Glutamatergic neuron (in vitro differentiated cells): Measurements from ENCODE around the gene RPL39L. TPM values are rescaled to one million over a fixed set of nuclear protein-coding genes. Genes with fewer than 3 reads are reported as not detected.

Source experiments
- DNase-seq: peaks from one replicate; pipeline ENCODE4 v3.0.0; 2022
- H3K27ac Mint-ChIP-seq: one replicate; pipeline ENCODE4 v1.8.0; 2020; ENCODE audit warnings: mild to moderate bottlenecking, mixed read lengths, inconsistent platforms; ENCODE audit not compliant: unreplicated experiment
- H3K27me3 Mint-ChIP-seq: one replicate; pipeline ENCODE4 v1.8.0; 2020; ENCODE audit warnings: mild to moderate bottlenecking, moderate library complexity, mixed read lengths, inconsistent platforms; ENCODE audit not compliant: unreplicated experiment
- H3K36me3 Mint-ChIP-seq: one replicate; pipeline ENCODE4 v1.8.0; 2020; ENCODE audit warnings: mild to moderate bottlenecking, mixed read lengths, inconsistent platforms; ENCODE audit not compliant: unreplicated experiment
- H3K4me1 Mint-ChIP-seq: one replicate; pipeline ENCODE4 v1.8.0; 2020; ENCODE audit warnings: mild to moderate bottlenecking, low read depth, mixed read lengths, inconsistent platforms; ENCODE audit not compliant: unreplicated experiment
- H3K4me3 Mint-ChIP-seq: one replicate; pipeline ENCODE4 v1.8.0; 2020; ENCODE audit warnings: mild to moderate bottlenecking, mixed read lengths, inconsistent platforms; ENCODE audit not compliant: unreplicated experiment
- H3K9me3 Mint-ChIP-seq: one replicate; pipeline ENCODE4 v1.8.0; 2020; ENCODE audit warnings: mild to moderate bottlenecking, moderate library complexity, mixed read lengths, inconsistent platforms; ENCODE audit not compliant: unreplicated experiment
- CTCF ChIP-seq: fragments of 200-600 bp; sonication (generic); IDR thresholded peaks from one replicate; pipeline ENCODE4 v1.5.0; 2021; ENCODE audit not compliant: partially characterized antibody, unreplicated experiment
- total RNA-seq: library from RNA; stranded (reverse); fragmentation: NEBNext Ultra II Directional; extraction: Animal tissue kit (Norgen Biotek cat#: 25700); gene quantifications from one replicate; pipeline ENCODE4 v1.2.1, GENCODE V29; 2021; ENCODE audit not compliant: unreplicated experiment

RPL39L gene
- total RNA-seq, 1 donor from 2014 or later, result 15.1 TPM

- peaks cover 4% of the 10 kb centered on the region for H3K9me3 Mint-ChIP-seq
- no peaks in the 10 kb centered on the region for H3K27me3 Mint-ChIP-seq
- H3K4me3 Mint-ChIP-seq, result no peak overlapping the region
- peaks cover 12% of the 10 kb centered on the region for H3K36me3 Mint-ChIP-seq
- DNase-seq, result no peak
- no peak overlapping the region for H3K27ac Mint-ChIP-seq
- no peaks in the 10 kb centered on the region for H3K4me1 Mint-ChIP-seq
- no peak for TF ChIP-seq CTCF
Measured at GRCh38 chr3:187085021-187085666, 54.2 kb downstream of the RPL39L start.

GRCh38 chr3:187084580-187084979 is 54.7 kb downstream of the RPL39L start:
- no peaks in the 10 kb centered on the region for H3K4me1 Mint-ChIP-seq
- peaks cover 12% of the 10 kb centered on the region for H3K36me3 Mint-ChIP-seq
- H3K27me3 Mint-ChIP-seq, result no peaks in the 10 kb centered on the region
- H3K9me3 Mint-ChIP-seq, result peaks cover 4% of the 10 kb centered on the region
- no peak overlapping the region for H3K4me3 Mint-ChIP-seq
- H3K27ac Mint-ChIP-seq, result no peak overlapping the region
- TF ChIP-seq CTCF, result no peak
- no peak for DNase-seq

- peaks cover 7% of the 10 kb centered on the region for H3K36me3 Mint-ChIP-seq
- no peaks in the 10 kb centered on the region for H3K27me3 Mint-ChIP-seq
- H3K4me3 Mint-ChIP-seq, result no peak overlapping the region
- no peak for DNase-seq
- no peak overlapping the region for H3K27ac Mint-ChIP-seq
- peaks cover 4% of the 10 kb centered on the region for H3K9me3 Mint-ChIP-seq
- no peaks in the 10 kb centered on the region for H3K4me1 Mint-ChIP-seq
- TF ChIP-seq CTCF, result no peak
Measured at GRCh38 chr3:187084126-187084525, 55.2 kb downstream of the RPL39L start.

GRCh38 chr3:187082758-187083375 is 56.4 kb downstream of the RPL39L start:
- Mint-ChIP-seq H3K4me1 (no peaks in the 10 kb centered on the region), H3K27ac (no peak overlapping the region), H3K9me3 (peaks cover 4% of the 10 kb centered on the region), H3K4me3 (no peak overlapping the region), H3K36me3 (no peaks in the 10 kb centered on the region), H3K27me3 (no peaks in the 10 kb centered on the region)
- no peak for DNase-seq
- no peak for TF ChIP-seq CTCF

- Mint-ChIP-seq H3K4me1 (peaks cover 3% of the 10 kb centered on the region), H3K27ac (no peak overlapping the region), H3K4me3 (no peak overlapping the region), H3K27me3 (no peaks in the 10 kb centered on the region), H3K9me3 (peaks cover 8% of the 10 kb centered on the region), H3K36me3 (peaks cover 4% of the 10 kb centered on the region)
- TF ChIP-seq CTCF, result no peak
- no peak for DNase-seq
Measured at GRCh38 chr3:187080799-187081450, 58.4 kb downstream of the RPL39L start.
